GM15510 (cell line): ENCODE data around the gene SSR1.

Experiments
- POLR2A ChIP-seq: IDR thresholded peaks from 3 replicates; pipeline ENCODE4 v1.6.1; 2011; ENCODE audit warnings: borderline replicate concordance; ENCODE audit not compliant: insufficient read length; ENCODE audit errors: extremely low read depth

The SSR1 gene

GRCh38 chr6:7283676-7284075 is 29.3 kb downstream of the SSR1 start:
- no peak for TF ChIP-seq POLR2A

- no peak for TF ChIP-seq POLR2A
Observed at GRCh38 chr6:7282097-7282906, 30.7 kb downstream of the SSR1 start.

GRCh38 chr6:7276199-7276524 is 36.8 kb downstream of the SSR1 start:
- no peak for TF ChIP-seq POLR2A

- no peak for TF ChIP-seq POLR2A
Observed at GRCh38 chr6:7273709-7274108, 39.3 kb downstream of the SSR1 start.

GRCh38 chr6:7271205-7271534 is 41.8 kb downstream of the SSR1 start:
- TF ChIP-seq POLR2A: no peak

- TF ChIP-seq POLR2A: no peak
Observed at GRCh38 chr6:7270320-7271204, 42.4 kb downstream of the SSR1 start.

GRCh38 chr6:7269816-7270215 is 43.2 kb downstream of the SSR1 start:
- TF ChIP-seq POLR2A: no peak

- TF ChIP-seq POLR2A: no peak
Observed at GRCh38 chr6:7268816-7269555, 44.0 kb downstream of the SSR1 start.

- TF ChIP-seq POLR2A: no peak
Observed at GRCh38 chr6:7268362-7268761, 44.6 kb downstream of the SSR1 start.

GRCh38 chr6:7267466-7268091 is 45.4 kb downstream of the SSR1 start:
- no peak for TF ChIP-seq POLR2A

- TF ChIP-seq POLR2A: no peak
Observed at GRCh38 chr6:7267071-7267465, 45.9 kb downstream of the SSR1 start.

- TF ChIP-seq POLR2A: no peak
Observed at GRCh38 chr6:7264686-7265384, 48.2 kb downstream of the SSR1 start.

GRCh38 chr6:7264041-7264440 is 49.0 kb downstream of the SSR1 start:
- TF ChIP-seq POLR2A: no peak

GRCh38 chr6:7262746-7263518 is 50.1 kb downstream of the SSR1 start:
- no peak for TF ChIP-seq POLR2A

GRCh38 chr6:7261852-7262461 is 51.0 kb downstream of the SSR1 start:
- TF ChIP-seq POLR2A: no peak
